RPMI8226 (cell line): ENCODE data around the gene RSPO1.

Experiments
- DNase-seq: peaks from one replicate; pipeline ENCODE4 v3.0.0-alpha.2; 2015

Gene RSPO1

GRCh38 chr1:37634244-37634991 is at the start of gene RSPO1:
RSPO1 (minus strand) TSS chr1:37634892; CDS start chr1:37629661, 5,231 bp downstream.
- no peak for DNase-seq

- peak; percentile 51 for DNase-seq
Observed at GRCh38 chr1:37684182-37684581, 49.5 kb upstream of the RSPO1 start.

- DNase-seq, result peak; percentile 78
Observed at GRCh38 chr1:37682334-37682987, 47.8 kb upstream of the RSPO1 start.

GRCh38 chr1:37680933-37681332 is 46.2 kb upstream of the RSPO1 start:
- DNase-seq, result no peak

- DNase-seq, result no peak
Observed at GRCh38 chr1:37677808-37678207, 43.1 kb upstream of the RSPO1 start.

- no peak for DNase-seq
Observed at GRCh38 chr1:37677143-37677439, 42.4 kb upstream of the RSPO1 start.

- DNase-seq, result peak; percentile 83
Observed at GRCh38 chr1:37676281-37677142, 41.8 kb upstream of the RSPO1 start.

GRCh38 chr1:37673920-37674319 is 39.2 kb upstream of the RSPO1 start:
- DNase-seq, result no peak

GRCh38 chr1:37672136-37672870 is 37.6 kb upstream of the RSPO1 start:
- DNase-seq, result no peak

GRCh38 chr1:37671261-37671660 is 36.6 kb upstream of the RSPO1 start:
- DNase-seq, result no peak

GRCh38 chr1:37670133-37670532 is 35.4 kb upstream of the RSPO1 start:
- DNase-seq, result no peak

- no peak for DNase-seq
Observed at GRCh38 chr1:37667023-37667671, 32.5 kb upstream of the RSPO1 start.

- DNase-seq, result no peak
Observed at GRCh38 chr1:37666241-37666867, 31.7 kb upstream of the RSPO1 start.

GRCh38 chr1:37663426-37664000 is 28.8 kb upstream of the RSPO1 start:
- no peak for DNase-seq

GRCh38 chr1:37662031-37662755 is 27.5 kb upstream of the RSPO1 start:
- peak; percentile 48 for DNase-seq

- DNase-seq, result no peak
Observed at GRCh38 chr1:37661401-37661800, 26.7 kb upstream of the RSPO1 start.

- no peak for DNase-seq
Observed at GRCh38 chr1:37660664-37661063, 26.0 kb upstream of the RSPO1 start.

- DNase-seq, result no peak
Observed at GRCh38 chr1:37658486-37658885, 23.8 kb upstream of the RSPO1 start.

- no peak for DNase-seq
Observed at GRCh38 chr1:37657620-37658412, 23.1 kb upstream of the RSPO1 start.

- no peak for DNase-seq
Observed at GRCh38 chr1:37656881-37657280, 22.2 kb upstream of the RSPO1 start.
